H1 (cell line): ENCODE data around the gene POLR1G. TPM values are rescaled to one million over a fixed set of nuclear protein-coding genes. Genes with fewer than 3 reads are reported as not detected.

Experiments used
- CTCF ChIA-PET: fragments of 300-600 bp; sonication (Branson Sonifier 250); formaldehyde crosslinking; loops from one replicate; lab custom pipeline; 2021; ENCODE audit not compliant: partially characterized antibody; lab: Charles Lee
- POLR2A ChIA-PET: fragments of 300-600 bp; sonication (Branson Sonifier 250); formaldehyde crosslinking; loops from one replicate; lab custom pipeline; 2021; ENCODE audit warnings: inconsistent platforms; ENCODE audit not compliant: partially characterized antibody; lab: Charles Lee
- DNase-seq, 2 experiments: peaks; one replicate each; pipeline versions ENCODE4 v3.0.0 to v3.0.0-alpha.2; 2010 to 2022; ENCODE audit warnings: low spot score in 2 of 2, low read depth in 1 of 2, mixed read lengths in 1 of 2
- FAIRE-seq: peaks from 2 replicates; lab custom pipeline; 2011; peaks lifted over from hg19 to GRCh38; lab: Jason Lieb, UNC
- H2AFZ ChIP-seq: 2 replicates; pipeline ENCODE4 v1.8.1; 2012; ENCODE audit warnings: low read length, inconsistent platforms
- H2AK5ac ChIP-seq: 2 replicates; pipeline ENCODE4 v1.6.1; 2013; ENCODE audit warnings: low read depth, low read length
- H2BK120ac ChIP-seq: replicated peaks from 2 replicates; pipeline ENCODE3; 2013; ENCODE audit warnings: low read depth, low read length, inconsistent platforms
- H2BK12ac ChIP-seq: 2 replicates; pipeline ENCODE4 v1.6.1; 2013; ENCODE audit warnings: low read depth, low read length
- H2BK15ac ChIP-seq: 2 replicates; pipeline ENCODE4 v1.6.1; 2013; ENCODE audit warnings: low read length
- H2BK20ac ChIP-seq: 2 replicates; pipeline ENCODE4 v1.6.1; 2013; ENCODE audit warnings: low read length
- H2BK5ac ChIP-seq: 2 replicates; pipeline ENCODE4 v1.6.1; 2013; ENCODE audit warnings: low read depth, low read length
- H3K14ac ChIP-seq: 2 replicates; pipeline ENCODE4 v1.6.1; 2013; ENCODE audit warnings: inconsistent platforms; ENCODE audit not compliant: insufficient read length
- H3K18ac ChIP-seq: 2 replicates; pipeline ENCODE4 v1.6.1; 2013; ENCODE audit warnings: low read length; ENCODE audit errors: extremely low read depth
- H3K23ac ChIP-seq: 2 replicates; pipeline ENCODE4 v1.6.1; 2013; ENCODE audit warnings: inconsistent platforms; ENCODE audit not compliant: insufficient read length
- H3K23me2 ChIP-seq: 2 replicates; pipeline ENCODE4 v1.6.1; 2013; ENCODE audit warnings: low read depth, low read length
- H3K27ac ChIP-seq: 2 replicates; pipeline ENCODE4 v1.6.1; 2011; ENCODE audit warnings: low read depth, low read length, inconsistent platforms
- H3K27me3 ChIP-seq, 4 experiments: replicated peaks in 1 of 4; 1 replicate in 1 of 4; 2 replicates in 3 of 4; pipeline versions ENCODE4 v1.6.1 to v1.8.1; 2011 to 2013; ENCODE audit warnings: low read length in 3 of 4, mild to moderate bottlenecking in 3 of 4, inconsistent platforms in 2 of 4, mixed read lengths in 2 of 4, moderate library complexity in 1 of 4; ENCODE audit not compliant: control insufficient read depth in 3 of 4, insufficient read depth in 3 of 4; ENCODE audit errors: extremely low read depth in 1 of 4
- H3K36me3 ChIP-seq, 4 experiments: 2 replicates each; pipeline versions ENCODE4 v1.6.1 to v1.8.1; 2011 to 2013; ENCODE audit warnings: mild to moderate bottlenecking in 4 of 4, low read length in 3 of 4, moderate library complexity in 2 of 4, control low read depth in 1 of 4, inconsistent platforms in 1 of 4; ENCODE audit not compliant: insufficient read depth in 4 of 4, control insufficient read depth in 2 of 4
- H3K4ac ChIP-seq: replicated peaks from 2 replicates; pipeline ENCODE3; 2013; ENCODE audit warnings: low read length, low read depth, mixed read lengths, inconsistent platforms; ENCODE audit not compliant: insufficient read length
- H3K4me1 ChIP-seq, 4 experiments: replicated peaks in 1 of 4; 1 replicate in 1 of 4; 2 replicates in 3 of 4; pipeline versions ENCODE4 v1.6.1 to v1.8.1; 2011 to 2013; ENCODE audit warnings: low read length in 3 of 4, inconsistent platforms in 2 of 4, mixed read lengths in 1 of 4; ENCODE audit not compliant: insufficient read depth in 4 of 4, control insufficient read depth in 3 of 4
- H3K4me2 ChIP-seq, 2 experiments: 2 replicates each; pipeline versions ENCODE4 v1.6.1 to v1.8.1; 2011 to 2013; ENCODE audit warnings: low read depth in 2 of 2, low read length in 2 of 2, control low read depth in 1 of 2, inconsistent platforms in 1 of 2, mild to moderate bottlenecking in 1 of 2; ENCODE audit not compliant: insufficient read depth in 1 of 2
- H3K4me3 ChIP-seq, 4 experiments: fragments of 200-600, 300-600 bp in 1 of 4; sonication (generic), shearing (Covaris generic), sonication (Bioruptor Twin) in 1 of 4; 2 replicates each; pipeline versions ENCODE4 v1.5.1 to v1.8.1; 2011 to 2016; ENCODE audit warnings: low read length in 4 of 4, low read depth in 3 of 4, control low read depth in 2 of 4, inconsistent platforms in 2 of 4, mild to moderate bottlenecking in 2 of 4, mixed read lengths in 1 of 4, moderate library complexity in 1 of 4; ENCODE audit not compliant: insufficient read depth in 2 of 4; ENCODE audit errors: extremely low read depth in 1 of 4
- H3K56ac ChIP-seq: replicated peaks from 2 replicates; pipeline ENCODE3; 2013; ENCODE audit warnings: low read depth, mild to moderate bottlenecking, mixed read lengths, low read length, inconsistent platforms; ENCODE audit not compliant: insufficient read length
- H3K79me1 ChIP-seq: 2 replicates; pipeline ENCODE4 v1.6.1; 2013; ENCODE audit warnings: low read depth, low read length, control low read depth
- H3K79me2 ChIP-seq, 2 experiments: 2 replicates each; pipeline versions ENCODE4 v1.6.1 to v1.8.1; 2012 to 2013; ENCODE audit warnings: low read length in 2 of 2, mild to moderate bottlenecking in 2 of 2, inconsistent platforms in 1 of 2; ENCODE audit not compliant: insufficient read depth in 2 of 2, control insufficient read depth in 1 of 2
- H3K9ac ChIP-seq, 4 experiments: replicated peaks in 1 of 4; 1 replicate in 1 of 4; 2 replicates in 3 of 4; pipeline versions ENCODE4 v1.6.1 to v1.8.1; 2011 to 2013; ENCODE audit warnings: low read depth in 3 of 4, low read length in 3 of 4, control low read depth in 2 of 4, mild to moderate bottlenecking in 2 of 4, moderate library complexity in 2 of 4, inconsistent platforms in 1 of 4; ENCODE audit errors: extremely low read depth in 1 of 4
- H3K9me3 ChIP-seq, 2 experiments: 2 replicates each; pipeline versions ENCODE4 v1.6.1 to v1.8.1; 2012 to 2013; ENCODE audit warnings: mild to moderate bottlenecking in 2 of 2, moderate library complexity in 2 of 2, control low read depth in 1 of 2, inconsistent platforms in 1 of 2, low read depth in 1 of 2, low read length in 1 of 2, mixed read lengths in 1 of 2; ENCODE audit not compliant: insufficient read depth in 2 of 2
- H4K20me1 ChIP-seq, 2 experiments: replicated peaks in 1 of 2; 2 replicates each; pipeline versions ENCODE3 to v1.8.1; 2011 to 2013; ENCODE audit warnings: inconsistent platforms in 2 of 2, low read length in 2 of 2, mild to moderate bottlenecking in 1 of 2; ENCODE audit not compliant: insufficient read depth in 2 of 2, control insufficient read depth in 1 of 2
- H4K5ac ChIP-seq: 2 replicates; pipeline ENCODE4 v1.6.1; 2013; ENCODE audit warnings: low read length, low read depth, mixed read lengths, inconsistent platforms; ENCODE audit not compliant: insufficient read length
- H4K8ac ChIP-seq: 2 replicates; pipeline ENCODE4 v1.8.0; 2013; ENCODE audit warnings: mild to moderate bottlenecking, moderate library complexity, low read length, inconsistent platforms; ENCODE audit not compliant: insufficient read depth; ENCODE audit errors: extremely low read depth
- H4K91ac ChIP-seq: replicated peaks from 2 replicates; pipeline ENCODE3; 2013; ENCODE audit warnings: low read length, mixed read lengths, inconsistent platforms; ENCODE audit not compliant: insufficient read length
- ATF2 ChIP-seq: IDR thresholded peaks from 2 replicates; pipeline ENCODE4 v1.6.1; 2012; ENCODE audit warnings: low read length, inconsistent platforms
- KDM1A ChIP-seq: fragments of 200-600, 300-600 bp; sonication (generic); IDR thresholded peaks from 2 replicates; pipeline ENCODE4 v1.7.1; 2016; ENCODE audit warnings: mild to moderate bottlenecking, low read length, borderline replicate concordance
- KDM4A ChIP-seq: IDR thresholded peaks from one replicate; pipeline ENCODE4 v1.7.1; 2012; ENCODE audit warnings: low read depth, mild to moderate bottlenecking, moderate library complexity, low read length, inconsistent platforms; ENCODE audit not compliant: severe bottlenecking
- RAD21 ChIP-seq, 2 experiments: IDR thresholded peaks in 1 of 2; conservative IDR thresholded peaks in 1 of 2; 2 replicates each; pipeline ENCODE4 v1.6.1; 2011; ENCODE audit warnings: low read depth in 2 of 2, low read length in 2 of 2, improper control_type of control experiment in 1 of 2, inconsistent platforms in 1 of 2, mild to moderate bottlenecking in 1 of 2, moderate library complexity in 1 of 2
- TAF7 ChIP-seq: optimal IDR thresholded peaks from 2 replicates; pipeline ENCODE3; 2011; ENCODE audit warnings: low read depth, mild to moderate bottlenecking, inconsistent platforms, low read length, moderate library complexity, borderline replicate concordance
- WGBS, 2 experiments: shearing (Covaris generic) in 1 of 2; methylation state at CpG; one replicate each; pipeline versions ENCODE4 v1.1.6 to v1.1.7; 2013 to 2015; ENCODE audit warnings: low lambda C conversion rate in 2 of 2, mixed read lengths in 2 of 2, inconsistent platforms in 1 of 2, low coverage in 1 of 2, missing lambda C conversion rate in 1 of 2; ENCODE audit not compliant: insufficient replicate concordance in 2 of 2, insufficient coverage in 1 of 2, insufficient read length in 1 of 2; ENCODE audit errors: extremely low coverage in 1 of 2, missing lambda C conversion rate in 1 of 2; 5-methylcytosine and 5-hydroxymethylcytosine counted together
- polyA plus RNA-seq, 7 experiments: library from polyadenylated mRNA; depleted of rRNA in 3 of 7; stranded (reverse) in 5 of 7; unstranded in 2 of 7; fragments of >200 nt in 5 of 7; fragments of 200-250 nt in 2 of 7; gene quantifications; 1 replicate in 5 of 7; 2 replicates in 1 of 7; 4 replicates in 1 of 7; pipeline versions ENCODE4 v1.2.1 to v1.2.3, GENCODE V29; 2011 to 2013; ENCODE audit warnings: missing spikeins in 2 of 7, mixed read lengths in 2 of 7
- total RNA-seq: library from RNA; stranded (reverse); fragmentation: NEBNext Ultra II Directional; extraction: Animal tissue kit (Norgen Biotek cat#: 25700); gene quantifications from 2 replicates; pipeline ENCODE4 v1.2.1, GENCODE V29; 2021

Gene POLR1G
- total and polyA plus RNA-seq, 2 of the 8 experiments (the other 6 are each of a cell fraction or from before 2014, with no cell fraction given) = 16.8 to 34.8 TPM

GRCh38 chr19:45423033-45423588, 16.7 kb downstream of the POLR1G start:
- Histone ChIP-seq H4K5ac (peak overlapping the region; percentile 60), H3K23me2 (peaks cover 10% of the 10 kb centered on the region), H2AK5ac (peak overlapping the region; percentile 65; the same call in 1 of the 2 replicates), H3K56ac (peak overlapping the region; percentile 72), H3K4me2 (peak overlapping the region; percentile 95 to 98), H4K20me1 (peaks cover 0 to 6% of the 10 kb centered on the region in 2 experiments), H3K36me3 (peaks cover 0 to 10% (median 3%) of the 10 kb centered on the region in 4 experiments; a peak in 4 of 8 replicates), H3K14ac (no peak overlapping the region), H2AFZ (no peak overlapping the region), H3K27ac (no peak overlapping the region), H4K8ac (no peak overlapping the region), H2BK20ac (no peak overlapping the region), H3K4ac (no peak overlapping the region), H3K9ac (peak overlapping the region; percentile 55 to 59 (median 57); a peak in 6 of 7 replicates), H3K18ac (peak overlapping the region; percentile 90), H4K91ac (no peak overlapping the region), H3K27me3 (no peaks in the 10 kb centered on the region), H3K4me3 (peak overlapping the region; percentile 52 to 67 (median 64)), H2BK12ac (peak overlapping the region; percentile 80; the same call in 1 of the 2 replicates), H3K9me3 (no peaks in the 10 kb centered on the region), H2BK15ac (peak overlapping the region; percentile 61; the same call in 1 of the 2 replicates), H3K23ac (no peak overlapping the region), H3K79me2 (peaks cover 0 to 9% of the 10 kb centered on the region in 2 experiments; a peak in 1 of 4 replicates), H3K4me1 (peaks cover 0 to 11% (median 6%) of the 10 kb centered on the region in 4 experiments; a peak in 6 of 7 replicates), H2BK120ac (no peak overlapping the region), H2BK5ac (peak overlapping the region; percentile 83; the same call in 1 of the 2 replicates), H3K79me1 (peaks cover 2% of the 10 kb centered on the region; the same call in 1 of the 2 replicates)
- 16% methylated on average over 18 of the region's 20 CpGs; no CpG with 5 or more reads in 1 of the 2 experiments for WGBS, 2 experiments
- no peak for FAIRE-seq
- ChIA-PET CTCF (interaction anchor here (1.0 to 21.2 kb wide), 2 partner anchors 16 to 51 kb away, joined by 6 to 760 read pairs; partner anchors contain the start of gene FOSB), POLR2A (interaction anchor here (0.5 to 2.7 kb wide), 12 partner anchors 8 to 62 kb away, joined by 3 to 19 read pairs (median 5); partner anchors contain the start of gene FOSB)
- peak; percentile 27 for TF ChIP-seq KDM4A
- 0 out of 2 replicates have a peak, but pooled peaks have one; percentile 39 for TF ChIP-seq KDM1A
- no peak for TF ChIP-seq TAF7
- TF ChIP-seq RAD21 (IDR thresholded peaks at IDR 0.05 in 1 of 2, conservative IDR thresholded peaks at IDR 0.05 in 1 of 2; ENCODE audit: low read depth in 2 of 2, low read length in 2 of 2) = no peak
- peak; percentile 6; the same call in 1 of the 2 replicates for TF ChIP-seq ATF2
- no peak for DNase-seq
